Ascending aorta (tissue), 2 donors: ENCODE data around the gene BBS9. TPM values are rescaled to one million over a fixed set of nuclear protein-coding genes. Genes with fewer than 3 reads are reported as not detected.

ENCODE experiments used
- DNase-seq, 2 donors: peaks; one replicate each; pipeline ENCODE4 v3.0.0-alpha.2; 2019; ENCODE audit warnings: low spot score in 2 of 2
- H3K27ac ChIP-seq, 2 donors: fragments of 200-600 bp; sonication (generic); one replicate each; pipeline ENCODE4 v1.5.1; 2016 to 2017; ENCODE audit warnings: mild to moderate bottlenecking in 1 of 2
- H3K27me3 ChIP-seq: fragments of 200-600 bp; sonication (generic); one replicate; pipeline ENCODE4 v1.5.1; 2017
- H3K36me3 ChIP-seq, 2 donors: fragments of 200-600 bp; sonication (generic); one replicate each; pipeline ENCODE4 v1.5.1; 2016
- H3K4me1 ChIP-seq, 2 donors: fragments of 200-600 bp; sonication (generic); one replicate each; pipeline ENCODE4 v1.5.1; 2016 to 2017; ENCODE audit warnings: mild to moderate bottlenecking in 1 of 2
- H3K4me3 ChIP-seq, 2 donors: fragments of 200-600 bp; sonication (generic); one replicate each; pipeline ENCODE4 v1.5.1; 2016 to 2017; ENCODE audit warnings: mild to moderate bottlenecking in 1 of 2
- H3K9me3 ChIP-seq, 2 donors: fragments of 200-600 bp; sonication (generic); one replicate each; pipeline ENCODE4 v1.5.1; 2016
- CTCF ChIP-seq, 3 experiments: fragments of 200-600 bp in 2 of 3; fragments of 450-650 bp in 1 of 3; sonication (generic) in 2 of 3; IDR thresholded peaks; one replicate each; pipeline ENCODE4 v1.5.1; 2016 to 2019; ENCODE audit warnings: antibody characterized with exemption in 3 of 3, mild to moderate bottlenecking in 1 of 3, moderate library complexity in 1 of 3
- intact Hi-C: fragments of 100-400 bp; cut with DNase I; formaldehyde crosslinking; loops from one replicate; pipeline ENCODE4 v1.15.1; 2023
- total RNA-seq: library from RNA; depleted of rRNA; stranded (reverse); fragments of >200 nt; gene quantifications from one replicate; pipeline ENCODE4 v1.1.0, GENCODE V29; 2016

BBS9 gene
- total RNA-seq, 1 donor from 2014 or later: 23.3 TPM

- no peak for TF ChIP-seq CTCF (IDR thresholded peaks at IDR 0.05)
- Histone ChIP-seq H3K4me1 (no peaks in the 10 kb centered on the region), H3K9me3 (peaks cover 0 to 3% of the 10 kb centered on the region in 2 donors), H3K4me3 (no peak overlapping the region), H3K36me3 (no peaks in the 10 kb centered on the region), H3K27ac (no peak overlapping the region), H3K27me3 (no peaks in the 10 kb centered on the region)
- intact Hi-C loops: no loop called here
- DNase-seq: no peak
These were observed 409.8 kb downstream of the BBS9 start for GRCh38 chr7:33539198-33539597.

DNA sequence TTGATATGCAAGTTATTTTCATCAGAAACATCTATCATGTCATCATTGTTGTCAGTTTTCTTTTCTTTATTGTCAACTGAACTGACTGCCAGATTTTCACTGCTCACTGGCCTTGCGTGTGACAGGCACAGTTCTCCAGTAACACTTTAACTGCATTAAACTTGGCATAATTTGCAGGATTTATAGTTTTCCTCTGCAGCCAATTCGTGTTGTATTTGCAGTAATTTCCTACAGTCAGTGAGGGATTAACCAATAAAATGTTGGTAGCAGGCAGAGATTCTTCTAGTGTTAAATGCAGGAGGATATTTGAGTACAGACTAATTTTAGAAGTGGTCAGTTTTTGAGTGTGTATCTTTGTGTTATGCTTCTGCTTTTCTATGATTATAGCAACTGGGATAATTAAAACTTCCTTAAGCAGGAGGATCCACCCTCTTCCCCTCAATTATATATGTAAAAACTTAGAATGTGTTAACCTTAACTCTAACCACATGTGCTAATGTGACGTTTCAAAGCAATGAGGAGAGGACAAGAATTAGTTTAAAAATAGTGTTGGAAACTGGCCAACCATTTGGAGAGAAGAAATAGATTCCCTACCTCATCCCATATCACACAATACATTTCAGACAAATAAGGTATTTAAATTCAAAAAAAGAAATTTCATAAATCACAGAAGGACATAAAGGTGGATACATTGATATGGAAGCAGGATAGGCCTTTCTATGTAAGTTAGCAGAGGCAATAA, 410.5 kb downstream of the BBS9 start:
- H3K9me3 ChIP-seq: peaks cover 0 to 3% of the 10 kb centered on the region in 2 donors
- intact Hi-C loops: no loop called here
- H3K27ac ChIP-seq: no peak overlapping the region
- no peak overlapping the region for H3K4me3 ChIP-seq
- TF ChIP-seq CTCF (IDR thresholded peaks at IDR 0.05): no peak
- H3K4me1 ChIP-seq: no peaks in the 10 kb centered on the region
- H3K27me3 ChIP-seq: no peaks in the 10 kb centered on the region
- no peak for DNase-seq
- H3K36me3 ChIP-seq: no peaks in the 10 kb centered on the region

GRCh38 chr7:33547880-33548279, 418.5 kb downstream of the BBS9 start:
- no peak for DNase-seq
- Histone ChIP-seq H3K27ac (no peak overlapping the region), H3K27me3 (no peaks in the 10 kb centered on the region), H3K4me3 (no peak overlapping the region), H3K4me1 (peaks cover 0 to 4% of the 10 kb centered on the region in 2 donors), H3K9me3 (no peaks in the 10 kb centered on the region), H3K36me3 (no peaks in the 10 kb centered on the region)
- intact Hi-C loops: no loop called here
- TF ChIP-seq CTCF (IDR thresholded peaks at IDR 0.05): no peak

- TF ChIP-seq CTCF (IDR thresholded peaks at IDR 0.05): no peak
These were observed 421.0 kb downstream of the BBS9 start for GRCh38 chr7:33550363-33550762.

DNA sequence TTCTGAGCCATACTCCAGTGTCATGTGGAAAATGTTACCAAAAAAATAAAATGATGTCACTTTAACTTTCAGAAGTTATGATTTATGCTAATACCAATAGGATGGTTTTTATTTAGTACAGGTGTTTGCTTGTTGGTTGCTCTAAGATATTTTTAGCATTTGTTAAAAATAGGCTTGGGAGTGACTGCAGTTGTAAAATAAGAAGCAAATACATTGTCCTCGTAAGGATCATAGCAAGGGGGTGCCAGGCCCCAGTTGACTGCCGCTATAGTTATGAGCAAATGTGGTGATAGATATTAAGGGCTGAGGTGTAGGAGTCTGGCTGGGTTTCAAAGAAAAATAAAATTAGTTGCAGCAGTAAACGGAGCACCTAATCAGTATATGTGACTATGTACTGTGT, 421.6 kb downstream of the BBS9 start:
- Histone ChIP-seq H3K9me3 (no peaks in the 10 kb centered on the region), H3K4me1 (peaks cover 0 to 4% of the 10 kb centered on the region in 2 donors), H3K4me3 (no peak overlapping the region), H3K27me3 (no peaks in the 10 kb centered on the region), H3K36me3 (no peaks in the 10 kb centered on the region), H3K27ac (no peak overlapping the region)
- intact Hi-C loops: no loop called here
- no peak for TF ChIP-seq CTCF (IDR thresholded peaks at IDR 0.05)
- no peak for DNase-seq

More at GRCh38 chr7:33550363-33550762, 421.0 kb downstream of the BBS9 start:
- Histone ChIP-seq H3K9me3 (no peaks in the 10 kb centered on the region), H3K27ac (no peak overlapping the region), H3K27me3 (no peaks in the 10 kb centered on the region), H3K36me3 (no peaks in the 10 kb centered on the region), H3K4me3 (no peak overlapping the region), H3K4me1 (peaks cover 0 to 4% of the 10 kb centered on the region in 2 donors)
- DNase-seq: no peak
- intact Hi-C loops: no loop called here
